Activated CD8-positive, alpha-beta T cell treated with anti-CD3 and anti-CD28 coated beads, Interleukin-2, amount 10 ng/mL, durations not matched to agents 7 days and 5 days (primary cell): ENCODE data around the gene RNASE8. TPM values are rescaled to one million over a fixed set of nuclear protein-coding genes. Genes with fewer than 3 reads are reported as not detected.
"Not testable (repeated sequence)": the region's sequence is repeated elsewhere in the genome, so short reads cannot be mapped to it uniquely, and the experiment has no call there.

Source experiments
- ATAC-seq: fragments of 150-1000 bp; cut with Tn5 transposase; one replicate; pipeline ENCODE4 v1.10.0; 2021; ENCODE audit warnings: moderate library complexity
- CTCF ChIA-PET: fragments of 350-600 bp; sonication (Branson Sonifier 250); formaldehyde crosslinking; loops from one replicate; lab custom pipeline; 2021; ENCODE audit warnings: antibody characterized with exemption; lab: Charles Lee
- POLR2A ChIA-PET: fragments of 350-600 bp; sonication (Branson Sonifier 250); formaldehyde crosslinking; loops from one replicate; lab custom pipeline; 2021; ENCODE audit warnings: antibody characterized with exemption; lab: Charles Lee
- DNase-seq: peaks from one replicate; pipeline ENCODE4 v3.0.0-alpha.2; 2020
- H3K27ac Mint-ChIP-seq: one replicate; pipeline ENCODE4 v1.8.0; 2021; ENCODE audit warnings: mild to moderate bottlenecking, mixed read lengths
- H3K27me3 Mint-ChIP-seq: one replicate; pipeline ENCODE4 v1.8.0; 2021; ENCODE audit warnings: low read depth, mixed read lengths
- H3K36me3 Mint-ChIP-seq: one replicate; pipeline ENCODE4 v1.8.0; 2021; ENCODE audit warnings: low read depth, mixed read lengths
- H3K4me1 Mint-ChIP-seq: one replicate; pipeline ENCODE4 v1.8.0; 2021; ENCODE audit warnings: low read depth, mixed read lengths
- H3K4me3 Mint-ChIP-seq: one replicate; pipeline ENCODE4 v1.8.0; 2021; ENCODE audit warnings: mild to moderate bottlenecking, mixed read lengths
- H3K9me3 Mint-ChIP-seq: one replicate; pipeline ENCODE4 v1.8.0; 2022; ENCODE audit warnings: mixed read lengths; ENCODE audit not compliant: insufficient read depth
- total RNA-seq, 2 experiments: library from RNA; stranded (reverse); gene quantifications; one replicate each; pipeline ENCODE4 v1.2.3, GENCODE V29; 2021

Gene RNASE8
- total RNA-seq: not detected

DNA sequence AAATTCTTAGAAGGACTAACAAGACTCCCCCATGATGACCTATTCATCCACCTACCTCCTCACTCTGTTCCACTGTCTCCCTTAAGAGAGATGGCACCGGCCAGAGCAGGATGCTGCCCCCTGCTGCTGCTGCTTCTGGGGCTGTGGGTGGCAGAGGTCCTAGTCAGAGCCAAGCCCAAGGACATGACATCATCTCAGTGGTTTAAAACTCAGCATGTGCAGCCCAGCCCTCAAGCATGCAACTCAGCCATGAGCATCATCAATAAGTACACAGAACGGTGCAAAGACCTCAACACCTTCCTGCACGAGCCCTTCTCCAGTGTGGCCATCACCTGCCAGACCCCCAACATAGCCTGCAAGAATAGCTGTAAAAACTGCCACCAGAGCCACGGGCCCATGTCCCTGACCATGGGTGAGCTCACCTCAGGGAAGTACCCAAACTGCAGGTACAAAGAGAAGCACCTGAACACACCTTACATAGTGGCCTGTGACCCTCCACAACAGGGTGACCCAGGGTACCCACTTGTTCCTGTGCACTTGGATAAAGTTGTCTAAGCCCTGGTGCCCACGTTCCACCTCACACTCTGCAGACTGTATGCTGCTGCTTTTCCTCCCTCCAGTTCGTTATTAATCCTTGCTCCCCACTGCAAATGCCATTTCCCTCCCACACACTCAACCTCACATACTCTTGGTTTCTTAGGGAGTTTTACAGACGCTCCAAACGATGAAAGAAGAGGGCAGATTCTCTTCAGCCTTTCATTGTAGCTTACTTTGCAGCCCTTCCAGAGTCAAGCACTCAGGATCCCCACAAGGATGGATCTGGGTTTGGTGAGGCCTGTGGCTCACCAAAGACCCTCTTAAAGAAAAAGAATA, at the start of gene RNASE8:
RNASE8 (plus strand) TSS at position 20 of the 873 bp plus-strand sequence; CDS start at position 91, 71 bp downstream.
- ChIA-PET POLR2A (no interaction called here), CTCF (interaction anchor here (1.0 to 1.8 kb wide), 2 partner anchors 17 to 43 kb away, joined by 3 to 4 read pairs; no protein-coding TSS in a partner anchor)
- DNase-seq (no peak), ATAC-seq (peak; percentile 33)
- Mint-ChIP-seq H3K4me1 (no peaks in the 10 kb centered on the region), H3K36me3 (no peaks in the 10 kb centered on the region), H3K27ac (no peak within 1 kb of the TSS), H3K27me3 (peaks cover 30% of the 10 kb centered on the region), H3K4me3 (no peak within 1 kb of the TSS), H3K9me3 (no peaks in the 10 kb centered on the region)

GRCh38 chr14:21009721-21010120, 47.9 kb upstream of the RNASE8 start:
- POLR2A ChIA-PET: interaction anchor here (0.7 kb wide), 1 partner anchor 146 kb away, joined by 3 read pairs; no protein-coding TSS in a partner anchor

GRCh38 chr14:21011136-21011535, 46.5 kb upstream of the RNASE8 start:
- ChIA-PET POLR2A (no interaction called here), CTCF (interaction anchor here (1.4 to 9.2 kb wide), 4 partner anchors 30 to 92 kb away, joined by 4 to 193 read pairs (median 155); partner anchors contain the start of genes RNASE7 and TMEM253)
- H3K4me3 Mint-ChIP-seq: no peak overlapping the region
- ATAC-seq: no peak
- no peaks in the 10 kb centered on the region for H3K4me1 Mint-ChIP-seq
- H3K27me3 Mint-ChIP-seq: peaks cover 21% of the 10 kb centered on the region
- H3K9me3 Mint-ChIP-seq: no peaks in the 10 kb centered on the region
- no peaks in the 10 kb centered on the region for H3K36me3 Mint-ChIP-seq
- DNase-seq: no peak
- H3K27ac Mint-ChIP-seq: no peak overlapping the region

More at GRCh38 chr14:21009721-21010120, 47.9 kb upstream of the RNASE8 start:
- H3K4me3 Mint-ChIP-seq, H3K4me1 Mint-ChIP-seq, ATAC-seq, H3K9me3 Mint-ChIP-seq, H3K36me3 Mint-ChIP-seq, H3K27ac Mint-ChIP-seq, DNase-seq: not testable (repeated sequence)
- CTCF ChIA-PET: interaction anchor here (7.7 to 9.2 kb wide), 2 partner anchors 85 to 94 kb away, joined by 138 to 193 read pairs; partner anchors contain the start of gene TMEM253
- peaks cover 18% of the 10 kb centered on the region for H3K27me3 Mint-ChIP-seq

GRCh38 chr14:21014761-21015190, 42.8 kb upstream of the RNASE8 start:
- no peak overlapping the region for H3K27ac Mint-ChIP-seq
- CTCF ChIA-PET: interaction anchor here (0.6 to 9.2 kb wide), 40 partner anchors 9 to 953 kb away, joined by 3 to 193 read pairs (median 6); partner anchors contain the start of genes ARHGEF40, NDRG2, OR5AU1 and RNASE13
- no peak overlapping the region for H3K4me3 Mint-ChIP-seq
- no peaks in the 10 kb centered on the region for H3K9me3 Mint-ChIP-seq
- peaks cover 21% of the 10 kb centered on the region for H3K27me3 Mint-ChIP-seq
- H3K4me1 Mint-ChIP-seq: no peaks in the 10 kb centered on the region
- POLR2A ChIA-PET: interaction anchor here (1.0 to 1.5 kb wide), 2 partner anchors 25 to 89 kb away, joined by 3 to 6 read pairs; no protein-coding TSS in a partner anchor
- DNase-seq (peak; percentile 82), ATAC-seq (peak; percentile 80)
- no peaks in the 10 kb centered on the region for H3K36me3 Mint-ChIP-seq

GRCh38 chr14:21015312-21015711, 42.3 kb upstream of the RNASE8 start:
- no peaks in the 10 kb centered on the region for H3K36me3 Mint-ChIP-seq
- no peak overlapping the region for H3K27ac Mint-ChIP-seq
- no peaks in the 10 kb centered on the region for H3K4me1 Mint-ChIP-seq
- ATAC-seq (no peak), DNase-seq (no peak)
- CTCF ChIA-PET: interaction anchor here (0.9 to 9.2 kb wide), 36 partner anchors 8 to 287 kb away, joined by 3 to 193 read pairs (median 8); partner anchors contain the start of genes ARHGEF40, NDRG2, RNASE13 and RNASE7
- H3K9me3 Mint-ChIP-seq: no peaks in the 10 kb centered on the region
- H3K4me3 Mint-ChIP-seq: no peak overlapping the region
- H3K27me3 Mint-ChIP-seq: peaks cover 21% of the 10 kb centered on the region
- POLR2A ChIA-PET: interaction anchor here (1.0 to 1.5 kb wide), 2 partner anchors 25 to 89 kb away, joined by 3 to 6 read pairs; no protein-coding TSS in a partner anchor

DNA sequence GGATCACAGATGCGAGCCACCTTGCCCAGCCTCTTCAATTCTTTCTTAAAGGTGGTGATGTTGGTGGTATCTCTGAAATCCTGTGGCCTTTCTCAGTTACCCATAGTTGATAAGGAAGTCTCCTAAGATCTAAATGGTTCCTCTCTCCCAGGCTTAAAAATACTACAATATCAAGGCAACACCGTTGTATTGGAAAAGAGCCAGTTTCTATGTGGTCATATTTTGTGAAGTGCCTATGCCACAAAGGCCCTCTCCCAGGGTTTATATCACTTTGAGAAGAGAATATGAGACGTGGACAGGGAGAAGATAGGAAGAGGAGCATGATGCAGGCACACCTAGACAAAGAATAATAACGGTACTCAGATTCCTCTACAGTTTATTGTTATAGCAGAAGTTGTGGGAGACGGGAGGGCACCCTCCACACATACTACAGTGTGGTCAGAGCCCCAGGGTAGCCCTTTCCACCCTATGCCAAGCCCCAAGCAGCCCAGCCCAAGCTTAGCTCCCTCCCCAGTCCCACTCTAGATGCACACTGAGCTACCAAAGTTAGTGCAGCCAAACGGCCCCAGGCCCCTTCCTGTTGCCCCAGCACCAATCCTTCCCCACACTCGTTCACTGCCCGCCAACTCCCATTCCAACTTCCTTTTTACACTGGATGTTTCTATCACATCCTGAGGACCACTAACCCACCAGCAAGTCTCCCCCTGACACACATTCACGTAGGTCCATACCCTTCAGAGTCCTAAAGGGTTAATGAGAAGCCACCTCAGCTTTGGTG, 41.0 kb upstream of the RNASE8 start:
- DNase-seq: no peak

GRCh38 chr14:21017528-21018245, 39.9 kb upstream of the RNASE8 start:
- peaks cover 10% of the 10 kb centered on the region for H3K27me3 Mint-ChIP-seq
- ATAC-seq (no peak), DNase-seq (no peak)
- no peak overlapping the region for H3K4me3 Mint-ChIP-seq
- no peaks in the 10 kb centered on the region for H3K4me1 Mint-ChIP-seq
- no peaks in the 10 kb centered on the region for H3K36me3 Mint-ChIP-seq
- H3K27ac Mint-ChIP-seq: no peak overlapping the region
- H3K9me3 Mint-ChIP-seq: no peaks in the 10 kb centered on the region
- ChIA-PET CTCF (interaction anchor here (1.8 to 6.3 kb wide), 5 partner anchors 14 to 86 kb away, joined by 6 to 126 read pairs (median 22); partner anchors contain the start of genes RNASE13, SLC39A2 and TPPP2), POLR2A (no interaction called here)

More for the DNA sequence above, 41.0 kb upstream of the RNASE8 start:
- Mint-ChIP-seq H3K4me1 (no peaks in the 10 kb centered on the region), H3K27ac (no peak overlapping the region), H3K9me3 (no peaks in the 10 kb centered on the region), H3K27me3 (peaks cover 15% of the 10 kb centered on the region), H3K4me3 (no peak overlapping the region), H3K36me3 (no peaks in the 10 kb centered on the region)
- CTCF ChIA-PET: interaction anchor here (2.5 to 9.2 kb wide), 8 partner anchors 15 to 87 kb away, joined by 22 to 193 read pairs (median 122); partner anchors contain the start of genes RNASE13, RNASE7, SLC39A2 and TMEM253
- POLR2A ChIA-PET: no interaction called here
- ATAC-seq: no peak

DNA sequence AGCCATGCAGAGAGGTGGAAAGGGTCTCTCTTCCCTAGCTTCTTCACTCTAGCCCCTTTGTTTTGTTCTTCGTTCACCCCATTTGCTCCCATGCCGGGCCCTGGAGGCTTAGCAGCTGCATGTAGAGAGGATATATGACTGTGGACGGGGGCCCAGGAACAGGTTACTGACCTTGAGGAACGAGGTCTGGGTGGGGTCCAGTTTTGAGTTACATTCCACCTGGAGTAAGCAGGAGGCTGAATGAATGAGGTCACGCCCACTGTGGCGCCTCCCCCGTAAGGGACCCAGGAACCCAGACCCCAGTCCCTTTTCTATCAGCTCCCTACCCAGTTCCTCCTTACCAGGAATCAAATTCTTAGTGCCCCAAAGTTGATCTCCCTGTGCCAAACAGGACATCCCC, 39.3 kb upstream of the RNASE8 start:
- Mint-ChIP-seq H3K4me3 (no peak overlapping the region), H3K36me3 (no peaks in the 10 kb centered on the region), H3K9me3 (no peaks in the 10 kb centered on the region), H3K27ac (no peak overlapping the region), H3K4me1 (no peaks in the 10 kb centered on the region), H3K27me3 (peaks cover 11% of the 10 kb centered on the region)
- ATAC-seq: no peak
- ChIA-PET POLR2A (no interaction called here), CTCF (interaction anchor here (1.8 to 6.3 kb wide), 5 partner anchors 13 to 86 kb away, joined by 6 to 126 read pairs (median 22); partner anchors contain the start of genes RNASE13, SLC39A2 and TPPP2)
- no peak for DNase-seq

- POLR2A ChIA-PET: no interaction called here
These were observed 38.8 kb upstream of the RNASE8 start for GRCh38 chr14:21018781-21019180.

GRCh38 chr14:21019366-21019765, 38.3 kb upstream of the RNASE8 start:
- H3K4me1 Mint-ChIP-seq: peaks cover 6% of the 10 kb centered on the region
- ChIA-PET POLR2A (no interaction called here), CTCF (interaction anchor here (2.4 to 3.7 kb wide), 2 partner anchors 73 to 85 kb away, joined by 6 to 22 read pairs; no protein-coding TSS in a partner anchor)
- H3K36me3 Mint-ChIP-seq: no peaks in the 10 kb centered on the region
- DNase-seq: no peak
- H3K9me3 Mint-ChIP-seq: no peaks in the 10 kb centered on the region
- ATAC-seq: no peak
- peaks cover 22% of the 10 kb centered on the region for H3K27me3 Mint-ChIP-seq
- no peak overlapping the region for H3K27ac Mint-ChIP-seq
- H3K4me3 Mint-ChIP-seq: no peak overlapping the region

More at GRCh38 chr14:21018781-21019180, 38.8 kb upstream of the RNASE8 start:
- no peak for ATAC-seq
- Mint-ChIP-seq H3K4me3 (no peak overlapping the region), H3K36me3 (no peaks in the 10 kb centered on the region), H3K9me3 (no peaks in the 10 kb centered on the region), H3K27ac (no peak overlapping the region), H3K27me3 (peaks cover 16% of the 10 kb centered on the region), H3K4me1 (peaks cover under 1% of the 10 kb centered on the region)
- no peak for DNase-seq
- CTCF ChIA-PET: interaction anchor here (1.8 to 6.3 kb wide), 4 partner anchors 18 to 85 kb away, joined by 6 to 126 read pairs (median 15); partner anchors contain the start of gene SLC39A2
